Keratinocyte (primary cell): ENCODE results near the gene MYLK4.

Source experiments
- EZH2 ChIP-seq: IDR thresholded peaks from one replicate; pipeline ENCODE4 v1.6.1; 2012; ENCODE audit warnings: inconsistent platforms, mild to moderate bottlenecking, low read length, moderate library complexity
- TF ChIP-seq, protein P1 (sequence below), 3 experiments: IDR thresholded peaks in 1 of 3; conservative IDR thresholded peaks in 1 of 3; optimal IDR thresholded peaks in 1 of 3; 2 replicates in 2 of 3; 3 replicates in 1 of 3; pipeline versions ENCODE3 to v1.5.1; 2011; ENCODE audit warnings: low read length in 3 of 3, mild to moderate bottlenecking in 3 of 3, moderate library complexity in 2 of 3, control low read depth in 1 of 3, inconsistent platforms in 1 of 3; ENCODE audit not compliant: insufficient read depth in 2 of 3; ENCODE audit errors: extremely low read depth in 1 of 3

GRCh38 chr6:2721219-2721618 lies 29.5 kb downstream of the MYLK4 start:
- TF ChIP-seq, protein P1, sequence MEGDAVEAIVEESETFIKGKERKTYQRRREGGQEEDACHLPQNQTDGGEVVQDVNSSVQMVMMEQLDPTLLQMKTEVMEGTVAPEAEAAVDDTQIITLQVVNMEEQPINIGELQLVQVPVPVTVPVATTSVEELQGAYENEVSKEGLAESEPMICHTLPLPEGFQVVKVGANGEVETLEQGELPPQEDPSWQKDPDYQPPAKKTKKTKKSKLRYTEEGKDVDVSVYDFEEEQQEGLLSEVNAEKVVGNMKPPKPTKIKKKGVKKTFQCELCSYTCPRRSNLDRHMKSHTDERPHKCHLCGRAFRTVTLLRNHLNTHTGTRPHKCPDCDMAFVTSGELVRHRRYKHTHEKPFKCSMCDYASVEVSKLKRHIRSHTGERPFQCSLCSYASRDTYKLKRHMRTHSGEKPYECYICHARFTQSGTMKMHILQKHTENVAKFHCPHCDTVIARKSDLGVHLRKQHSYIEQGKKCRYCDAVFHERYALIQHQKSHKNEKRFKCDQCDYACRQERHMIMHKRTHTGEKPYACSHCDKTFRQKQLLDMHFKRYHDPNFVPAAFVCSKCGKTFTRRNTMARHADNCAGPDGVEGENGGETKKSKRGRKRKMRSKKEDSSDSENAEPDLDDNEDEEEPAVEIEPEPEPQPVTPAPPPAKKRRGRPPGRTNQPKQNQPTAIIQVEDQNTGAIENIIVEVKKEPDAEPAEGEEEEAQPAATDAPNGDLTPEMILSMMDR (optimal IDR thresholded peaks at IDR 0.05 in 1 of 3, IDR thresholded peaks at IDR 0.05 in 1 of 3, conservative IDR thresholded peaks at IDR 0.05 in 1 of 3; ENCODE audit: extremely low read depth in 1 of 3, insufficient read depth in 2 of 3, low read length in 3 of 3) = no peak
- no peak for TF ChIP-seq EZH2
